Ishikawa (cell line): ENCODE data around the gene MIPOL1.

ENCODE experiments used
- REST ChIP-seq: IDR thresholded peaks from 2 replicates; pipeline ENCODE4 v1.6.1; 2012; ENCODE audit warnings: low read depth, mild to moderate bottlenecking
- TEAD4 ChIP-seq: IDR thresholded peaks from 2 replicates; pipeline ENCODE4 v1.6.1; 2012
- USF1 ChIP-seq: IDR thresholded peaks from 2 replicates; pipeline ENCODE4 v1.6.1; 2012

DNA sequence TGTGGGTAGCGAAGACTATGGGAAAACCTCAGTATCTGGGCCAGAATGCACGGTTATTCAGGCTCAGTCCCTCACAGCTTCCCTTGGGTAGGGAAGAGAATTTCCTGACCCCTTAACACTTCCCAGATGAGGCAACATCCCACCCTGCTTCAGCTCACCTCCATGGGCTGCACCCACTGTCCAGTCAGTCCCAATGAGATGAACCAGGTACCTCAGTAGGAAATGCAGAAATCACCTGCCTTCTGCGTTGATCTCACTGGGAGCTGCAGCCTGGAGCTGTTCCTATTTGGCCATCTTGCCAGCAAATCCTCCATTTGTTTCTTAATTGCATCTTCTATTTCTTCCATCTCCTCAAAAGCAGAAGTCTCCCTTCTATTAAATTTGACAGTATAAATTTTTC lies 292.9 kb downstream of the MIPOL1 start:
- TF ChIP-seq USF1 (no peak), REST (no peak), TEAD4 (no peak)
